HG03139 (cell line): ENCODE measurements around the gene COA1.
A peak's percentile ranks its signal among the peaks of the same experiment; 100 is the strongest.

Source experiments
- ATAC-seq: cut with Tn5 transposase; IDR thresholded peaks from one replicate; pipeline ENCODE4 v1.9.1; 2021; ENCODE audit not compliant: unreplicated experiment

The COA1 gene

GRCh38 chr7:43658718-43659548, 70.4 kb downstream of the COA1 start:
- no peak for ATAC-seq

- ATAC-seq, result no peak
These were observed 72.3 kb downstream of the COA1 start for GRCh38 chr7:43656997-43657396.

DNA sequence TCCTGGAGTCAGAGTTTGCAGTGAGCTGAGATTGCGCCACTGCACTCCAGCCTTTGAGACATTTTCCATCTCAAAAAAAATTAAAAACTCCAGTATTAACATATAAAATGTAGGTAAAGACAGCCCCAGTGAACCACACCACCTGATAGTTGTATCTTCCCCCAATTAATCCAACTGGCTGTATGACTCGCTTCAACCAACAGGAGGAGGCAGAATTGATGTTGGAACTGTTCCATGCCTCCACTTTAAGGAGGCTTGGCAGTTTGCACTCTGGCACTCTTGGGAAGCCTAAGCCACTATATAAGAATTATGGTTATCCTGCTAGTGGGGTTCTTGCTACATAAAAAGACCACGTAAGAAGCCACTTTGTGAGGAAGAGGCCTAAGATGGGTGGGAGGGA, 73.7 kb downstream of the COA1 start:
- no peak for ATAC-seq

DNA sequence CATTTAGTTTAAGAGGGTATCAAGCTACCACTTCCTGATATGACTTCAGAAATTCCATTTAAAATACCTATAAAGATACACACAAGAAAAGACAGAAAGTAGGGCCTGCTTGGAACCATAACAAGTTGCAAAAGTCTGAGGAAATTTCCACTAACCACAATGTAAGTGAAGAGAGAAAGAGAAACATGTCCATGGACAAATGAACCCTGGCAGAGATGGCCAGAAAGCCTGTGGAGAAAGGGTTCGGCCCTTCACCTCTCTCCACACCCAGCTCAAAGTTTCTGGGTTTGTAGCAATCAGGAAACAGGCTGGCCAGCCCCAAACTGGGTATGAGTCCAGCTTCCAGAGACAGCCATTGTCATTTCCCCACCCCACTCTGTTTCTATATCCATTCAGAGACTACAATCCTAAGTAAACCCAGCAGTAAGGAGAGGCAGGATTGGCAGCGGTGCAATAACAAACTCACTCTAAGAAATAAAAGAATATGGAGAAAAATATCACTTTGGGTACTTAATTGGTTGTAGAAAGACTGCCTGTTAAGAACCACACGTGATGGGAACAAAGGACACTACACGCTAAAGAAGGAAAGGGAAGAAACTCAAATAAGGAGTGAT, 75.3 kb downstream of the COA1 start:
- ATAC-seq, result no peak

DNA sequence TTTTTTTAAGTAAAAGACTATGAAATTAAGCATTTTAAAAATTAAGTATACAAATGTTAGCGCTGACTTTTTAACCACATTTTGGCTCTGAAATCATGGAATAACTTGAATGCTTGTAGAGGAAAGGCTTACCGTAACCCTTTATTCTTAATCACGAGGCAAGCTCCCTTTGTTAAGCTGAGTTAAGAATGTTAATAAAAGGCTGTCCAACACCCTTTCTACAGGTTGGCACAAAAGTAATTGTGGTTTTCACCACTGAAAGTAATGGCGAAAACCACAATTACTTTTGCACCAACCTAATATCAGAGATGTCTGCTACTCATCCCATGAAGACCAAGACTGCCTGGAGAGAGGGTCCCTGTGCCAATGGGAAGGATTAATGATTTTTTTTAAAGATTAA, 75.9 kb downstream of the COA1 start:
- no peak for ATAC-seq

GRCh38 chr7:43652364-43652763, 77.0 kb downstream of the COA1 start:
- ATAC-seq, result no peak

DNA sequence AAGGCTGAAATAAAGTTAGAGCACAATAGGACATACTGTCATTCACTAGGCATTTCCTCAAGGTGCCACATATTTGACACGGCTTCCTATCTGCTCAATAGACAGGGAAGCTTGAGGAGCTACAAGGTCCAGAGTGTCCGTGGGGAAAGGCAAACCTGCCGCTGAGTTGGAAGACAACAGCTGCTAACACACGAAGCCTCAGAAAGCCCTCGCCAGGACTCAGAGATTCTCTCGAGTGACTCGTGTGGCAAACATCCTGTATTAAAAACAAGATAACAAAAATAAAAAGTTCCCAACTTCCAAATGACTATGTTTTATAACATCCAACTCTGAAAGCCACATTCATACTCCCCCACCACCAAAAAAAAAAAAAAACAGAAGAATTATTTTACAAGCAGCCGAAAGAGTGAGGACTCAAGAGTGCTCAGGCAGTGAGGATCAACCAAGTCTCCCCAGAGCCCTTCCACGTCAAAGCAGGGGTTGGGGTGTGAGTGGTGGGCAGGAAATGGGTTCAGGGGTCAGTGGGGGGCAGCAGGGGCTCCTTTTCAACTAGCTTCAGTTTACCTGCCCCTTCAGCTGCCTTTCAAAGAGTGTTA, 78.8 kb downstream of the COA1 start:
- no peak for ATAC-seq

GRCh38 chr7:43649755-43650274, 79.5 kb downstream of the COA1 start:
- peak; percentile 56 for ATAC-seq

- ATAC-seq, result peak; percentile 54
These were observed 80.6 kb downstream of the COA1 start for GRCh38 chr7:43648473-43649406.

GRCh38 chr7:43647673-43648472, 81.5 kb downstream of the COA1 start:
- ATAC-seq, result no peak

- no peak for ATAC-seq
These were observed 82.0 kb downstream of the COA1 start for GRCh38 chr7:43647339-43647672.

- no peak for ATAC-seq
These were observed 82.6 kb downstream of the COA1 start for GRCh38 chr7:43646603-43647338.

- ATAC-seq, result no peak
These were observed 83.6 kb downstream of the COA1 start for GRCh38 chr7:43645699-43646226.

GRCh38 chr7:43643846-43644245, 85.5 kb downstream of the COA1 start:
- ATAC-seq, result no peak

DNA sequence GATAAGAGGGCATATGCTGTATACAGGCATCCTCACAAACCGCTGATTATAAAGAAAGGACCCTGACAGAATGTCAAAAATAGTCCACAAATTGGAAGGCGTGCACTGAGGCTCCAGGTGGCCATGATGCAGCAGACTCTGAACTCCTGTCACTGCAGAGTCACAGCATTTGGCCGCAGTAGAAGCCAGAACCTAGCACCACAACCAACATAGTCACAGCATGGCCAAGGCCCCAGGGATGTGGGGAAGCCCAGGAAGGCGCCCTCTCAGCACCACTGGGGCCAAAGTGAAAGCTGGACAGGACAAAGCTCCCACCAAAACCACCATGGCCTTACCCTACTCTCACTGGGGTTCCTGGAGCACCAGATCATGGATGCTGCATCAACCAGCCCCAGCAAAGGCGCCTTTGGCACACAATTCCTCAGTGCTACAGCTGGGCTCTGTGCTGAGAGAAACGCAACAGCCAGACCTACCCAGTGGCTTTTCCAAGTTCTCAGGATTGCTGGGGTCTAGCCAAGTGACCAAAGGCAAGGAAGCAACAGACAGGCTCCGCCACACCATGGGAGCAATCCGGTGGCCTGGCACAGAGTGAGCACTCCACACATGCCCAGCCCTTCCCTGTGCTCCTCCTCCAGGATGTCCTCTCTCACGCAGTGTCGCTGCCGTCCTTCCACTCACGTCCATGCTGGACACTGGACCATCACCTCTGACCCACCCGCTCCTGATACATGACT, 86.3 kb downstream of the COA1 start:
- ATAC-seq, result no peak

- ATAC-seq, result no peak
These were observed 88.6 kb downstream of the COA1 start for GRCh38 chr7:43640679-43641078.

- ATAC-seq, result no peak
These were observed 89.3 kb downstream of the COA1 start for GRCh38 chr7:43639858-43640491.
